ENCODE data around the gene CCDC196.
A peak's percentile ranks its signal among the peaks of the same experiment; 100 is the strongest.
"Not testable (repeated sequence)": the region's sequence is repeated elsewhere in the genome, so short reads cannot be mapped to it uniquely, and the experiment has no call there.

CCDC196 gene

GRCh38 chr14:66495218-66496098 lies 9.3 kb downstream of the CCDC196 start:
- DNase-seq: peak in 1 of 2 donors; percentile 18

- no peak for DNase-seq
These were observed 10.1 kb downstream of the CCDC196 start for GRCh38 chr14:66496188-66496807.

- no peak for DNase-seq
These were observed 10.7 kb downstream of the CCDC196 start for GRCh38 chr14:66496911-66497310.

GRCh38 chr14:66498311-66498710 lies 12.1 kb downstream of the CCDC196 start:
- no peak for DNase-seq

- DNase-seq: no peak
These were observed 15.4 kb downstream of the CCDC196 start for GRCh38 chr14:66501592-66501991.

GRCh38 chr14:66502836-66503235 lies 16.7 kb downstream of the CCDC196 start:
- DNase-seq: not testable (repeated sequence)

- DNase-seq: no peak
These were observed 17.4 kb downstream of the CCDC196 start for GRCh38 chr14:66503532-66503931.

- DNase-seq: peak in 1 of 2 donors; percentile 28
These were observed 21.1 kb downstream of the CCDC196 start for GRCh38 chr14:66507181-66507721.

GRCh38 chr14:66507722-66508546 lies 21.8 kb downstream of the CCDC196 start, which contains the start of gene GPHN:
TSS of gene GPHN (plus strand) at chr14:66508147.
- DNase-seq: peak; percentile 83 to 84

- DNase-seq: peak in 1 of 2 donors; percentile 24
These were observed 22.3 kb downstream of the CCDC196 start for GRCh38 chr14:66508547-66508845.

- DNase-seq: peak; percentile 29 to 36
These were observed 22.9 kb downstream of the CCDC196 start for GRCh38 chr14:66508846-66509621.

- no peak for DNase-seq
These were observed 23.7 kb downstream of the CCDC196 start for GRCh38 chr14:66509874-66510273.

GRCh38 chr14:66511849-66512248 lies 25.7 kb downstream of the CCDC196 start:
- no peak for DNase-seq

GRCh38 chr14:66514213-66514612 lies 28.0 kb downstream of the CCDC196 start:
- DNase-seq: no peak

- DNase-seq: no peak
These were observed 44.4 kb downstream of the CCDC196 start for GRCh38 chr14:66530526-66530925.

- DNase-seq: no peak
These were observed 52.9 kb downstream of the CCDC196 start for GRCh38 chr14:66539034-66539433.

- DNase-seq: no peak
These were observed 53.9 kb downstream of the CCDC196 start for GRCh38 chr14:66540038-66540437.

- no peak for DNase-seq
These were observed 55.5 kb downstream of the CCDC196 start for GRCh38 chr14:66541627-66542026.

- no peak for DNase-seq
These were observed 57.8 kb downstream of the CCDC196 start for GRCh38 chr14:66543996-66544395.

GRCh38 chr14:66545191-66545590 lies 59.0 kb downstream of the CCDC196 start:
- not testable (repeated sequence) for DNase-seq

GRCh38 chr14:66545751-66546150 lies 59.6 kb downstream of the CCDC196 start:
- DNase-seq: not testable (repeated sequence)

Measured in stimulated activated CD4-positive, alpha-beta T cell treated with anti-CD3 and anti-CD28 coated beads, Interleukin-2, amount 100 ng/mL, for 48 hours (primary cell).